Chondrocyte (in vitro differentiated cells): ENCODE data around the gene MOB4. TPM values are rescaled to one million over a fixed set of nuclear protein-coding genes. Genes with fewer than 3 reads are reported as not detected.

Experiments used
- DNase-seq: peaks from one replicate; pipeline ENCODE4 v3.0.0; 2021; ENCODE audit warnings: mixed read lengths, low spot score
- H3K27ac Mint-ChIP-seq: one replicate; pipeline ENCODE4 v1.8.0; 2021; ENCODE audit warnings: mild to moderate bottlenecking, moderate library complexity, mixed read lengths; ENCODE audit not compliant: unreplicated experiment
- H3K27me3 Mint-ChIP-seq: 2 replicates; pipeline ENCODE4 v1.8.0; 2021; ENCODE audit warnings: low read depth, mixed read lengths
- H3K36me3 Mint-ChIP-seq: 2 replicates; pipeline ENCODE4 v1.8.0; 2021; ENCODE audit warnings: low read depth, mixed read lengths
- H3K4me1 Mint-ChIP-seq: 2 replicates; pipeline ENCODE4 v1.8.0; 2021; ENCODE audit warnings: low read depth, mild to moderate bottlenecking, mixed read lengths
- H3K4me3 Mint-ChIP-seq: one replicate; pipeline ENCODE4 v1.8.0; 2021; ENCODE audit warnings: mild to moderate bottlenecking, moderate library complexity, mixed read lengths; ENCODE audit not compliant: unreplicated experiment
- H3K9me3 Mint-ChIP-seq: 2 replicates; pipeline ENCODE4 v1.8.0; 2021; ENCODE audit warnings: low read depth, mixed read lengths
- CTCF ChIP-seq: fragments of 200-600 bp; sonication (generic); IDR thresholded peaks from 2 replicates; pipeline ENCODE4 v1.5.0; 2021; ENCODE audit warnings: antibody characterized with exemption, mild to moderate bottlenecking, moderate library complexity
- total RNA-seq: library from RNA; stranded (reverse); gene quantifications from 3 replicates; pipeline ENCODE4 v1.2.1, GENCODE V29; 2021

MOB4 gene
- total RNA-seq, 1 donor from 2014 or later: 30.8 TPM

GRCh38 chr2:197513915-197514314 lies 2.0 kb upstream of the MOB4 start:
- Mint-ChIP-seq H3K9me3 (no peaks in the 10 kb centered on the region), H3K27me3 (no peaks in the 10 kb centered on the region), H3K27ac (no peak overlapping the region), H3K4me1 (peaks cover 32% of the 10 kb centered on the region), H3K4me3 (no peak overlapping the region), H3K36me3 (no peaks in the 10 kb centered on the region)
- no peak for TF ChIP-seq CTCF
- no peak for DNase-seq

- H3K27me3 Mint-ChIP-seq: no peaks in the 10 kb centered on the region
- no peak for DNase-seq
- H3K4me1 Mint-ChIP-seq: peaks cover 40% of the 10 kb centered on the region
- no peak for TF ChIP-seq CTCF
- peak overlapping the region; percentile 96 for H3K27ac Mint-ChIP-seq
- H3K9me3 Mint-ChIP-seq: no peaks in the 10 kb centered on the region
- H3K4me3 Mint-ChIP-seq: peak overlapping the region; percentile 89
- H3K36me3 Mint-ChIP-seq: no peaks in the 10 kb centered on the region
These were observed 1.1 kb upstream of the MOB4 start for GRCh38 chr2:197514754-197515153.

- Mint-ChIP-seq H3K4me1 (peaks cover 41% of the 10 kb centered on the region), H3K27me3 (no peaks in the 10 kb centered on the region), H3K36me3 (no peaks in the 10 kb centered on the region), H3K4me3 (peak overlapping the region; percentile 89), H3K9me3 (no peaks in the 10 kb centered on the region), H3K27ac (peak overlapping the region; percentile 96)
- no peak for TF ChIP-seq CTCF
- no peak for DNase-seq
These were observed 539 bp upstream of the MOB4 start for GRCh38 chr2:197515315-197515738.

GRCh38 chr2:197516393-197516761 lies 511 bp downstream of the MOB4 start:
- peak overlapping the region; percentile 88 for H3K27ac Mint-ChIP-seq
- no peak for DNase-seq
- no peak for TF ChIP-seq CTCF
- no peaks in the 10 kb centered on the region for H3K27me3 Mint-ChIP-seq
- no peaks in the 10 kb centered on the region for H3K9me3 Mint-ChIP-seq
- peaks cover 4% of the 10 kb centered on the region for H3K36me3 Mint-ChIP-seq
- peaks cover 43% of the 10 kb centered on the region for H3K4me1 Mint-ChIP-seq
- peak overlapping the region; percentile 89 for H3K4me3 Mint-ChIP-seq

GRCh38 chr2:197517150-197517549 lies 1.3 kb downstream of the MOB4 start:
- H3K27ac Mint-ChIP-seq: peak overlapping the region; percentile 88
- H3K4me3 Mint-ChIP-seq: peak overlapping the region; percentile 89
- no peak for TF ChIP-seq CTCF
- H3K36me3 Mint-ChIP-seq: peaks cover 4% of the 10 kb centered on the region
- no peak for DNase-seq
- H3K27me3 Mint-ChIP-seq: no peaks in the 10 kb centered on the region
- H3K9me3 Mint-ChIP-seq: no peaks in the 10 kb centered on the region
- peaks cover 43% of the 10 kb centered on the region for H3K4me1 Mint-ChIP-seq
